PC-9 (cell line): ENCODE results near the gene TMEM179B.

Source experiments
- EZH2 ChIP-seq: fragments of 200-600 bp; sonication (generic); IDR thresholded peaks from 2 replicates; pipeline ENCODE4 v1.8.0; 2017; ENCODE audit warnings: antibody characterized with exemption, low read depth
- TF ChIP-seq, protein P1 (sequence below): fragments of 200-600 bp; sonication (generic); conservative IDR thresholded peaks from 2 replicates; pipeline ENCODE4 v1.6.1; 2017; ENCODE audit warnings: mixed run types, antibody characterized with exemption, mild to moderate bottlenecking, moderate library complexity

GRCh38 chr11:62753736-62754603, 33.2 kb upstream of the TMEM179B start, which contains the start of gene ZBTB3:
- TF ChIP-seq, protein P1, sequence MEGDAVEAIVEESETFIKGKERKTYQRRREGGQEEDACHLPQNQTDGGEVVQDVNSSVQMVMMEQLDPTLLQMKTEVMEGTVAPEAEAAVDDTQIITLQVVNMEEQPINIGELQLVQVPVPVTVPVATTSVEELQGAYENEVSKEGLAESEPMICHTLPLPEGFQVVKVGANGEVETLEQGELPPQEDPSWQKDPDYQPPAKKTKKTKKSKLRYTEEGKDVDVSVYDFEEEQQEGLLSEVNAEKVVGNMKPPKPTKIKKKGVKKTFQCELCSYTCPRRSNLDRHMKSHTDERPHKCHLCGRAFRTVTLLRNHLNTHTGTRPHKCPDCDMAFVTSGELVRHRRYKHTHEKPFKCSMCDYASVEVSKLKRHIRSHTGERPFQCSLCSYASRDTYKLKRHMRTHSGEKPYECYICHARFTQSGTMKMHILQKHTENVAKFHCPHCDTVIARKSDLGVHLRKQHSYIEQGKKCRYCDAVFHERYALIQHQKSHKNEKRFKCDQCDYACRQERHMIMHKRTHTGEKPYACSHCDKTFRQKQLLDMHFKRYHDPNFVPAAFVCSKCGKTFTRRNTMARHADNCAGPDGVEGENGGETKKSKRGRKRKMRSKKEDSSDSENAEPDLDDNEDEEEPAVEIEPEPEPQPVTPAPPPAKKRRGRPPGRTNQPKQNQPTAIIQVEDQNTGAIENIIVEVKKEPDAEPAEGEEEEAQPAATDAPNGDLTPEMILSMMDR = no peak
- TF ChIP-seq EZH2 = no peak
